Right renal pelvis (tissue), 4 donors: Measurements from ENCODE around the gene LENG8. TPM values are rescaled to one million over a fixed set of nuclear protein-coding genes. Genes with fewer than 3 reads are reported as not detected.
"Not testable (repeated sequence)": the region's sequence is repeated elsewhere in the genome, so short reads cannot be mapped to it uniquely, and the experiment has no call there.

Experiments
- DNase-seq, 4 donors: peaks; one replicate each; pipeline ENCODE4 v3.0.0-alpha.2; 2013; ENCODE audit warnings: low read depth in 4 of 4, low spot score in 3 of 4, missing footprints in 1 of 4
- polyA plus RNA-seq, 4 donors: library from polyadenylated mRNA; unstranded; fragments of 120-200 nt; gene quantifications; one replicate each; pipeline ENCODE4 v1.2.1, GENCODE V29; 2013; ENCODE audit not compliant: insufficient read length in 4 of 4

Gene LENG8
- polyA plus RNA-seq, 4 donors, result 126 to 169 (median 150) TPM

DNA sequence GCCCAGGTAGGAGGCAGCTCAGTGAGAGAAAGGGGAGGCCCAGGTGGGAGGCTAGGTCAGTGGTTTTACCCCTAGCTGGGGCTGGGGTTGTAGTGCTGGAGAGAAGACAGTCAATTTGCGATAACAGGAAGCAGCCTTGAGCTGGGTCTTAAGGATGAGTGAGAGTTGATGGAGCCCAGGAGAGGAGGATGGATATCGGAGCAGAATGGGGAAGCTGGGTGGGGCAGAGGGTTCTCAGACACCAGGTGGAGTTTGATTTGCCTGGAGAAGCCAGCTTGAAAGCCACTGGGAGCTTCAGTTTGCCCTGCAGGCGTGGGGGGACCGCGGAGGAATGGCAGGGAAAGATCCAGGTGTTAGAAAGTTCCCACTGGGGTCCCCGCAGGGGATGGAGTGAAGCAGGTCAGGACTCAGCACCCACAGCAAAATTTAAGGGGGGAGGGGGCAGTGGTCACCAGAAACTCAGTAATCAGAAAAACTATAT is 24.9 kb downstream of the LENG8 start:
- DNase-seq, result no peak

GRCh38 chr19:54475706-54476105 is 26.7 kb downstream of the LENG8 start:
- DNase-seq, result no peak

DNA sequence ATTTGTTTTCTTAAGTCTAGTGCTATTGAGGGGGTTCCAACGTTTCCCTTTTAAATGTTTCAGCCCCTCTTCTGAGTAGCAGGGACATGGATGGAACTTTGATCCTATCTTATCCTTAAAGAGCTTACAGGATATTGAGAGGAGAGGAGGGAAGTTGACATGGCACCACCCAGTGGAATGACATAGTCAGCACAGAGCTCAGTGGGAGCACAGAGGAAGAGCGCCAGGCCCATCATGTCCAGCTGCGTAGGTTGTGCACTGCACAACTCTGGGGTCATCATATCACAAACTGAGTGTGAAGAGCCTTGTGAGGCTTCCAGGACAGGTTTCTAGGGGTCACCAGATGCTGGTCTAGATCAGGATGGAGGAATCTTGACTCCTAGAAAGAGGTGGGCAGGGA is 28.7 kb downstream of the LENG8 start:
- DNase-seq, result no peak

- no peak for DNase-seq
Measured at GRCh38 chr19:54478677-54479266, 29.8 kb downstream of the LENG8 start.

DNA sequence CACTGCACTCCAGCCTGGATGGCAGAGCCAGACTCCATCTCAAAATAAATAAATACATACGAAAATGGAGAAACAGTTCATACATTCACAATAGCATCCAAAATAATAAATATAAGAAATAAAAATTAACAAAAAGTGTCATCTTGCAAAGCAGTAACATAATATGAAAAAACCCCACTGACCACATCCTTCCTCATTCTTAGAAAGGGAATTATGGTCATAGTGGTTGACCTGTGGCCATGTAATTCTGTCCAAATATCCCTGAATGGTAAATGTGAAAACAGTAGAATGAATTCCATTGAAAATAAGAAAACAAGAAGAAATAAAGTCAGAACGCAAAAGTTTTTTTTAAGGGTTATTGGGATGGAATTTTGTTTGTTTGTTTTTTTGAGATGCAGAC is 31.1 kb downstream of the LENG8 start:
- DNase-seq, result no peak

DNA sequence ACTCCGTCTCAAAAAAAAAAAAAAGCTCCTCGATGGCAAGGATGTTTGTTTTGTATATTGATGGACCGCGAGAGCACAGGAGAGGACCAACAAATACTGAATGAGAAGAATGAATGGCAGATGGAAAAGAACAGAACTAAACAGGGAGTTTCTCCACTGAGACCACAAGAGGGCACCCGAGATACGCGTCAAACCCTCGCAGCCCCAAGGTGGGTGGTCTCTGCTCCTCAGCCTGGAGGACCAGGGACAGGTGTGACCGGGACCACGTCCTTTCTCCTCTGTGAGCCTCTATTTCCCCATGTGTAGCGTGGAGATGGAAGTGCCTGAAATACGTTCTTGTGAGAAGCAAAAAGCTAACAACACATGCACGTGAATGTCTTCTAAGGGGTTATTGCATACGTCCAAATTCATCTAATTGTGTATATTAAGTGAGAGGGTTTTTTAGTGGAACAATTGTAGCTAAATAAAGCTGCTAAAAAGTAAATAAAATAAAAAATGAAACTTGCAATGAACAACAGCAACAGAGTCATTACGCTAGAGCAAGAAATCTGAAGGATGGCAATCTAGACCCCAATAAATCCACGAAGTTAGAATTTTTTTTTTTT is 32.4 kb downstream of the LENG8 start:
- DNase-seq, result no peak

GRCh38 chr19:54482889-54483288 is 33.9 kb downstream of the LENG8 start:
- DNase-seq, result no peak

DNA sequence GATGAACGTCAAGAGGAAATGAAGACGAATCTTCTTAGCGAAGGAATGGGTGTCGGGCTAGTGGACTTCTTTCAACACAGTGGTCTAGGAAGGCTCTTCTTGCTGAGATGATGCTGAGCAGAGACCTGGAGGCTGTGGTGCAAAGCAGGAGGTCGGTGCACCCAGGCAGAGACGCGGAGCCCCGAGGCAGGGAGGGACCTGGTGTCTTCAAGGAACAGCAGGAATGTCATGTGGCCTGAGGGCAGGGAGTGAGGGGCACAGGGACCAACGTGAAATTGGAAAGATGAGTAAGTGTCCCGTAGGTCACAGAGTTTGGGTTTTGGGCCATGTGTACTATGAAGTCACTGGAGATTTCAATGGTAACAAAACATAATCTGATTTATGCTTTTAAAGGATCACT is 35.5 kb downstream of the LENG8 start:
- DNase-seq, result no peak

GRCh38 chr19:54485851-54486250 is 36.9 kb downstream of the LENG8 start:
- DNase-seq, result no peak

- no peak for DNase-seq
Measured at GRCh38 chr19:54489341-54489740, 40.3 kb downstream of the LENG8 start.

GRCh38 chr19:54489766-54490165 is 40.8 kb downstream of the LENG8 start:
- DNase-seq, result no peak

DNA sequence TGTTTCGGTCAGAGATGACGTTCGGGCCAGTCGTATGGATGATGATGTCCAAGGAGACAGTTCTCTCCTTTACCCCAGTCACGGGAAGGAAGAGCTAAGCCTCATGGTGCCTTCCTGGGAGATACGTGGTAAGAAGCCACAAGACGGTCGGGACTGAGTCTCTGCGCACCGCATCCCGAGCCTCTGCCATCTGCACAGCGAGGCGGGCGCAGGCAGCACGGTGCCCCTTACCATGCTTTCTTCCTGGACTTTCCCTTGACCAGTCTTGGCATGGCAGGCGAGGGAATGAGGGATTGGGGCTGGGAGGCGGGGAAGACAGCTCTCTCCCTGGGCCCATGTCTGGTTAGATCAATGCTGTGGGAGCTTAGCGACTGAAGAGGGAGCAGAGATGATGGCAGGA is 43.6 kb downstream of the LENG8 start:
- DNase-seq, result no peak

- DNase-seq, result not testable (repeated sequence)
Measured at GRCh38 chr19:54493056-54493455, 44.1 kb downstream of the LENG8 start.

DNA sequence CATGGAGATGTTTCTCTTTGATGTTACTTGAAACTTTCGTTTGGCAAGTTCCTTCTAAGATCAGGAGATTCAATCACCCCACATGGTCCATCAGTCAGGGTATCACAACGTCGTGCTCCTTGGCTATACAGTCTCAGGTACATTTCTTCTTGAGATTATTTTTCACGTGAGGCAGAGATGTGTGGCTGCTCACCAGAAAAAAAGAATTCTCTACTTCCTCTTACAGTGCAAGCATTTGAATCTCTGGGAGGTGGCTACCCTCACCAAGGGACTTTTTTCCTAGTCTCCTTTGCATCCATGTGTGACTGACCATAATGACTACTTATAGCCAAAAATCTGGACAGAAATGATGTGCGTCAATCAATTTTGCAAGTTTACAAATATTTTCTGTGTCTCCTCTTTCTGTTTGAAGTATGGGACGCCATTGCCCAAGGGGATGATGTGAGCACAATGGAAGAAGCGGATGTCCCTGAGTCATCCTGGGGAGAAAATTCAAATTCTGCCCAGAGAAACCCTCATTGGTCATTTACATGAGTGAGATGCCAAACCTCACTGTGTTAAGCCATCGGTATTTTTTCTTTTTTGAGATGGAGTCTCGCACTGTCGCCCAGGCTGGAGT is 45.1 kb downstream of the LENG8 start:
- no peak for DNase-seq

DNA sequence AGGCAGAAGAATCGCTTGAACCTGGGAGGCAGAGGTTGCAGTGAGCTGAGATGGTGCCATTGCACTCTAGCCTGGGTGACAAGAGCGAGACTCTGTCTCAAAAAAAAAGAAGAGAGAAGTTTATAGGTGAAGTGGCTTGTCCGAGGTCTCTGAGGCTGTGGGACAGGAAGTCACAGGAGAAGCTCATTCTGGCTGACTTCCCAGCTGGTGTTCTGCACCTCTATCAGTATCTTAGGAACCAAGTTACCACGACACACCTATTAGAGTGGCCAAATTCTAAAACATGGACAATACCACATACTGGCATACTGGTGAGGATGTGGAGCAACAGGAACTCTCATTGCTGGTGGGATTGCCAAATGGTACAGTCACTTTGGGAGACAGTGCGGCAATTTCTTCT is 46.3 kb downstream of the LENG8 start:
- not testable (repeated sequence) for DNase-seq

DNA sequence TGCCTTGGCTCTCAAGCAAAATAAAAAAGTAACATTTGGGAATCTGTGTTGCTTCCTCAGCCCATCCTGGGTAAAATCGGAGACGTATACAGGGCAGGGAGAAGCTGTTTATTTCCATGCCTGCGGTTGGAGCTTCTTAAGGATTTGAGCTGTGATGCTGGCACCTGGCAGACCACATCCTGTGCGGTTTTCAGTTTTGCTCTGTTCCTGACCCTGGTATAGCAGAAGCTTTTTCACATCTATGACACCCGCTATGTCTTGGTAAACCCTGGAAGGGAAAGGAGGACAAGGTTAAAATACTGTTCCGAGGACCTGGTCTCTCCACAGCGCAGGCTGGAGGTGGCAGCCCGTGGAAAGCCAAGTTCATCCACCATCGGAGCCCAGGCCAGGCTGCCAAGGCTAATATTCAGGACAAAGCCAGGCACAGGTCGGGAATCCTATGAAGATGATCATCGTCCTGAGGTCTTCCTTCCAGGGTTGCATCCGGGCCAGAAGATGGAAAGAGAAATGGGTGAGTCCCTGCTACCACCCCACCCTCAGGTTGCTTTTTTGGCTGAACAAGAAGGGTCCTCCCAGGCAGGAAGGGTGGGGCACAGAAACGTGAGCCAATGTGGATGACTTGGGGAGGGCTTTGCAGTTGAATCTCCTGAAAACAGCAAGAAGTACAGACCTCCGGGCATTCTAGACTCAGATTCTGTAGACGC is 48.9 kb downstream of the LENG8 start:
- not testable (repeated sequence) for DNase-seq

DNA sequence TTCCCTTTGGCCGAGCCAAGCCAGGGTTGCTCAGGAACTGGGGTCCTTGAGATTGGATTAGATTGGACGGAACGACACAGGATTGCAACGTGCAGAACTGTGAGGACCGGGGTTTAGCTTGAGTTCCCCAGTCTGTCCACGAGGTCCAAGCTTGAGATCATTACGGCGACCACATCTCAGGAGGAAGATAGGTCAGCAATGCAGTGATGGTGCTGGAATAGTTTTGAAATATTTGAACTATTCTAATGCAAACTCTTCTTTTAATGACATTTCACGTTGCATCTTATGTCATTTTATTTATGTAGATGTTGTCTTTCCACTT is 49.4 kb downstream of the LENG8 start:
- DNase-seq, result not testable (repeated sequence)

DNA sequence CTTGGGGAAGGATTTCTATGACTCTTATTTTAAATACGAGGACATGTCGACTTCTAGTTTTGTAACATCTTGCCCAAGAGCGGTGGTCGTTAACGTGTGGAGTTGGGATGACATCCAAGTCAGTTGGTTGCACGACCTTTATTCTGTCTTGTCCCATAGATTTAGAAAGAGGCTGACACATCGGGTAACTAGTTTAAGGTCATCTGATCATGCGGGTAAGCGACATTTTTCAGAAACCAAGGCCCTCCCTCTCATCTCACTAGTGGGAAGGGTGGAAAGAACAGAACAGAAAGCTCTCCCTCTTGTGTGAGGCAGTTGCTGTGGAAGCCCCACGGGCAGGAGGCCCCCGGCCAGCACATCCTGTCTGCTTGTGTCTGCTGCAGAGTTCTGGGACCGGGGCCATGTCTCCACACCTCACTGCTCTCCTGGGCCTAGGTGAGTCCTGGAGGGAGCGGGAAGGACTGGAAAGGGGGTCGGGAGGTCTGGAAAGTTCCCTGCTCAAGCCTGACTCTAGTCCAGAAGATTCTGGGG is 53.6 kb downstream of the LENG8 start, which contains the start of gene LAIR2:
Gene LAIR2, plus strand, starts transcription at position 314 of the 531 bp plus-strand sequence. Its CDS starts 88 bp downstream, at position 402.
- DNase-seq, result no peak

DNA sequence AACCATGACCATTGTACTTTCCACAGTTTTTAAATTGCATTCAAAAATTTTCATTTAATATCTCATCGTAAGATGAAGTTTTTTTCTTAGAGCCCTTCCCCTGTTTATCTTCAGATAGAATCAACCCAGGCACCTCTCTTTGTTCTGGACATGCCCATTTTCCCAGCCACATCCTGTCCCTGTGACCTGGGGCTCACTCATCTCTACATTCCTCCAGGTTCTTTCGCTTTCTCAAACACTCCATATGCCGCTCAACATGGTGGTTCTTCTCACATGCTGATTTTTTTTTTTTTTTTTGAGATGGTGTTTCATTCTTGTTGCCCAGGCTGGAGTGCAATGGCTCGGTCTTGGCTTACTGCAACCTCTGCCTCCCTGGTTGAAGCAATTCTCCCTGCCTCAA is 56.5 kb downstream of the LENG8 start:
- not testable (repeated sequence) for DNase-seq

DNA sequence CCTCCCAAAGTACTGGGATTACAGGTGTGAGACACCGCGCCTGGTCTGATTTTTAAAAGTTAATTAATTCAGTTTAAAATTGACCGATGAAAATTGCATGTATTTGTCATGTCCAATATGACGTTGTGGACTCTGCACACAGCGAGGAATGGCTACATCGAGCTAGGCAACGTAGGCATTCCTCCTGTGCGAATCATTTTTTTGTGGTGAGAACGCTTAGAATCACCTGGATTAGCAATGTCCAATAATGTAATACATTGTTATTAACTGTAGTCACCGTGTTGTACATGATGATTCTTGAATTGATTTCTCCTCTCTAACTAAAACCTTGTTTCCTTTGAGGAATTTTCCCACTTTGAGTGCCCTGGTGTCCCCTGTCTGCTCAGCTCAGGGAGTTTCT is 57.1 kb downstream of the LENG8 start:
- DNase-seq, result no peak

- not testable (repeated sequence) for DNase-seq
Measured at GRCh38 chr19:54507038-54507717, 58.2 kb downstream of the LENG8 start.
